Liver (tissue), 9 donors: ENCODE results near the gene PIMREG. TPM values are rescaled to one million over a fixed set of nuclear protein-coding genes. Genes with fewer than 3 reads are reported as not detected.

Source experiments
- DNase-seq: peaks from one replicate; pipeline ENCODE4 v3.0.0-alpha.2; 2017; ENCODE audit warnings: low spot score
- H3K27ac ChIP-seq, 2 donors: one replicate each; pipeline ENCODE4 v1.7.0; 2013; ENCODE audit warnings: inconsistent platforms in 2 of 2, low read length in 2 of 2, control low read depth in 1 of 2, low read depth in 1 of 2, mild to moderate bottlenecking in 1 of 2
- H3K27me3 ChIP-seq, 4 donors: one replicate each; pipeline versions ENCODE4 v1.6.1 to v1.7.0; 2013; ENCODE audit warnings: low read length in 3 of 4, inconsistent platforms in 1 of 4, mild to moderate bottlenecking in 1 of 4, moderate library complexity in 1 of 4; ENCODE audit not compliant: control insufficient read depth in 4 of 4, insufficient read depth in 4 of 4
- H3K36me3 ChIP-seq, 4 donors: one replicate each; pipeline versions ENCODE4 v1.6.1 to v1.7.0; 2013; ENCODE audit warnings: low read length in 3 of 4, mild to moderate bottlenecking in 3 of 4, low read depth in 1 of 4, moderate library complexity in 1 of 4; ENCODE audit not compliant: control insufficient read depth in 4 of 4, insufficient read depth in 3 of 4
- H3K4me1 ChIP-seq, 4 donors: one replicate each; pipeline versions ENCODE4 v1.6.1 to v1.7.0; 2013; ENCODE audit warnings: low read length in 3 of 4, mild to moderate bottlenecking in 3 of 4, moderate library complexity in 1 of 4; ENCODE audit not compliant: control insufficient read depth in 4 of 4, insufficient read depth in 4 of 4
- H3K4me3 ChIP-seq, 3 donors: one replicate each; pipeline versions ENCODE4 v1.6.1 to v1.7.0; 2013; ENCODE audit warnings: low read length in 3 of 3, control low read depth in 1 of 3, low read depth in 1 of 3, mild to moderate bottlenecking in 1 of 3
- H3K9ac ChIP-seq, 2 donors: one replicate each; pipeline ENCODE4 v1.7.0; 2013; ENCODE audit warnings: low read length in 2 of 2, mild to moderate bottlenecking in 2 of 2, moderate library complexity in 2 of 2, control low read depth in 1 of 2, low read depth in 1 of 2
- H3K9me3 ChIP-seq, 4 donors: one replicate each; pipeline versions ENCODE4 v1.6.1 to v1.7.0; 2013; ENCODE audit warnings: low read length in 3 of 4; ENCODE audit not compliant: control insufficient read depth in 4 of 4
- ATF3 ChIP-seq: IDR thresholded peaks from 2 replicates; pipeline ENCODE4 v1.6.1; 2016; ENCODE audit warnings: antibody characterized with exemption
- CTCF ChIP-seq: fragments of 150-350 bp; IDR thresholded peaks from 2 replicates; pipeline ENCODE4 v1.5.1; 2017; ENCODE audit warnings: improper control_type of control experiment, low read depth, low read length; ENCODE audit not compliant: missing input control
- EGR1 ChIP-seq, 2 donors: IDR thresholded peaks; 2 replicates each; pipeline ENCODE4 v1.6.1; 2016 to 2018; ENCODE audit warnings: antibody characterized with exemption in 2 of 2, low read depth in 2 of 2
- FOXA1 ChIP-seq: IDR thresholded peaks from 2 replicates; pipeline ENCODE4 v1.6.1; 2016; ENCODE audit warnings: antibody characterized with exemption
- FOXA2 ChIP-seq: IDR thresholded peaks from 2 replicates; pipeline ENCODE4 v1.6.1; 2016; ENCODE audit warnings: antibody characterized with exemption
- GABPA ChIP-seq, 2 donors: IDR thresholded peaks in 1 of 2; conservative IDR thresholded peaks in 1 of 2; 2 replicates each; pipeline ENCODE4 v1.6.1; 2016; ENCODE audit warnings: antibody characterized with exemption in 2 of 2, mild to moderate bottlenecking in 1 of 2, moderate library complexity in 1 of 2
- HNF4A ChIP-seq, 2 donors: conservative IDR thresholded peaks; 2 replicates each; pipeline ENCODE4 v1.6.1; 2016; ENCODE audit warnings: antibody characterized with exemption in 2 of 2, mild to moderate bottlenecking in 2 of 2
- HNF4G ChIP-seq: IDR thresholded peaks from 2 replicates; pipeline ENCODE4 v1.6.1; 2016; ENCODE audit warnings: antibody characterized with exemption
- JUND ChIP-seq, 2 donors: IDR thresholded peaks; 2 replicates each; pipeline ENCODE4 v1.6.1; 2016; ENCODE audit warnings: antibody characterized with exemption in 2 of 2
- MAX ChIP-seq: IDR thresholded peaks from 2 replicates; pipeline ENCODE4 v1.6.1; 2016; ENCODE audit warnings: antibody characterized with exemption
- NR2F2 ChIP-seq: IDR thresholded peaks from 2 replicates; pipeline ENCODE4 v1.6.1; 2016; ENCODE audit warnings: antibody characterized with exemption
- RAD21 ChIP-seq, 2 donors: IDR thresholded peaks; 2 replicates each; pipeline ENCODE4 v1.6.1; 2016; ENCODE audit warnings: antibody characterized with exemption in 2 of 2, mild to moderate bottlenecking in 2 of 2
- REST ChIP-seq: IDR thresholded peaks from 2 replicates; pipeline ENCODE4 v1.6.1; 2016; ENCODE audit warnings: antibody characterized with exemption, mild to moderate bottlenecking
- RXRA ChIP-seq, 2 donors: IDR thresholded peaks; 2 replicates each; pipeline ENCODE4 v1.6.1; 2017 to 2018; ENCODE audit warnings: antibody characterized with exemption in 2 of 2, mild to moderate bottlenecking in 1 of 2
- SP1 ChIP-seq: IDR thresholded peaks from 2 replicates; pipeline ENCODE4 v1.6.1; 2018; ENCODE audit warnings: antibody characterized with exemption, mild to moderate bottlenecking
- TAF1 ChIP-seq: conservative IDR thresholded peaks from 2 replicates; pipeline ENCODE4 v1.6.1; 2016; ENCODE audit warnings: antibody characterized with exemption, mild to moderate bottlenecking
- YY1 ChIP-seq: IDR thresholded peaks from 2 replicates; pipeline ENCODE4 v1.6.1; 2016; ENCODE audit warnings: antibody characterized with exemption, mild to moderate bottlenecking
- ZBTB33 ChIP-seq: IDR thresholded peaks from 2 replicates; pipeline ENCODE4 v1.6.1; 2016; ENCODE audit warnings: antibody characterized with exemption
- WGBS: extraction: QIAGEN DNeasy Blood & Tissue Kit; methylation state at CpG from one replicate; pipeline ENCODE4 v1.1.7; 2013; 5-methylcytosine and 5-hydroxymethylcytosine counted together
- polyA plus RNA-seq, 2 donors: library from polyadenylated mRNA; stranded (reverse) in 1 of 2; unstranded in 1 of 2; fragments of 200-250 nt in 1 of 2; fragments of >200 nt in 1 of 2; fragmentation: Nextera tagmentation in 1 of 2; extraction: Ambion mirVana in 1 of 2; gene quantifications; one replicate each; pipeline versions ENCODE4 v1.2.1 to v1.2.3, GENCODE V29; 2013 to 2015
- total RNA-seq, 2 donors: library from RNA; depleted of rRNA; stranded (reverse); fragments of >200 nt; gene quantifications; one replicate each; pipeline ENCODE4 v1.2.3, GENCODE V29; 2014
- donor health status: healthy.
- donor health status: healthy.
- donor health status: healthy.
- donor health status: healthy.
- donor health status: healthy.

PIMREG gene
- total and polyA plus RNA-seq, 4 donors: 0.10 to 5.2 (median 0.75) TPM; not detected in 1

GRCh38 chr17:6488008-6488539 lies 43.8 kb downstream of the PIMREG start:
- TF ChIP-seq EGR1 (IDR thresholded peaks at IDR 0.05; ENCODE audit: low read depth in 2 of 2) (no peak), MAX (no peak), GABPA (IDR thresholded peaks at IDR 0.05 in 1 of 2, conservative IDR thresholded peaks at IDR 0.05 in 1 of 2) (no peak), RAD21 (IDR thresholded peaks at IDR 0.05) (no peak), ATF3 (no peak), YY1 (no peak), SP1 (no peak), REST (no peak), JUND (IDR thresholded peaks at IDR 0.05) (no peak), RXRA (IDR thresholded peaks at IDR 0.05) (no peak), TAF1 (no peak), HNF4A (conservative IDR thresholded peaks at IDR 0.05) (no peak), ZBTB33 (no peak), NR2F2 (no peak), FOXA2 (no peak), CTCF (no peak), FOXA1 (no peak), HNF4G (no peak)
- WGBS: 90% methylated on average over 6 of the region's 6 CpGs
- Histone ChIP-seq H3K9ac (no peak overlapping the region), H3K27me3 (no peaks in the 10 kb centered on the region), H3K27ac (no peak overlapping the region), H3K9me3 (no peaks in the 10 kb centered on the region), H3K4me1 (no peaks in the 10 kb centered on the region), H3K4me3 (no peak overlapping the region), H3K36me3 (no peaks in the 10 kb centered on the region)
- DNase-seq: no peak
